Nephron progenitor cell (in vitro differentiated cells): ENCODE measurements around the gene CYP2D6.
A peak's percentile ranks its signal among the peaks of the same experiment; 100 is the strongest.
"Not testable (repeated sequence)": the region's sequence is repeated elsewhere in the genome, so short reads cannot be mapped to it uniquely, and the experiment has no call there.

ENCODE experiments used
- DNase-seq: peaks from one replicate; pipeline ENCODE4 v3.0.0; 2021
- H3K27ac Mint-ChIP-seq: 2 replicates; pipeline ENCODE4 v1.8.0; 2021; ENCODE audit warnings: mild to moderate bottlenecking, moderate library complexity, mixed read lengths
- H3K27me3 Mint-ChIP-seq: 2 replicates; pipeline ENCODE4 v1.8.0; 2021; ENCODE audit warnings: mild to moderate bottlenecking, low read depth, mixed read lengths; ENCODE audit not compliant: poor library complexity
- H3K36me3 Mint-ChIP-seq: 2 replicates; pipeline ENCODE4 v1.8.0; 2021; ENCODE audit warnings: low read depth, mixed read lengths
- H3K4me1 Mint-ChIP-seq: 2 replicates; pipeline ENCODE4 v1.8.0; 2021; ENCODE audit warnings: mixed read lengths
- H3K4me3 Mint-ChIP-seq: 2 replicates; pipeline ENCODE4 v1.8.0; 2021; ENCODE audit warnings: mild to moderate bottlenecking, moderate library complexity, mixed read lengths
- H3K9me3 Mint-ChIP-seq: 2 replicates; pipeline ENCODE4 v1.8.0; 2021; ENCODE audit warnings: mild to moderate bottlenecking, moderate library complexity, mixed read lengths
- TF ChIP-seq, protein P1 (sequence below): fragments of 200-600 bp; sonication (generic); IDR thresholded peaks from 2 replicates; pipeline ENCODE4 v1.5.0; 2021; ENCODE audit warnings: antibody characterized with exemption

The CYP2D6 gene

DNA sequence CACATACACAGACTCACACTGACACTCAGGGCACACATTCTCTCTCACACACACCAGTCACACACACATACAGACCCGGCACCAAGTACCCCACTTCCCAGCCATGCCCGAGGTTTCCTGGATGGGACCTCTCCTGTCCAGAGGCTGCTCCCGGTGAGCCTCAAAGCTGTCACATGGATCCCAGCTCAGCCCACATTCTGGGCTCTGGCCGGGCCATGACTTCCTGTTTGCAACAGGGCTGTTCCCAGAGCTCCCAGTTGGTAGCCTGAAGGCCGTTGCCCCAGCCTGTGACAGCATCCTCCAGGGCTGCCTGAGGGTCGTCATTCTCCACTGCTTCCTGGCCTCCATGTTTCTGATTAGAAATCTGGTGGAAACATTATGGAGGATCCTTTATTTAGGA, 14.6 kb upstream of the CYP2D6 start:
- no peaks in the 10 kb centered on the region for H3K9me3 Mint-ChIP-seq
- peaks cover 7% of the 10 kb centered on the region for H3K27me3 Mint-ChIP-seq
- no peak overlapping the region for H3K4me3 Mint-ChIP-seq
- TF ChIP-seq, protein P1, sequence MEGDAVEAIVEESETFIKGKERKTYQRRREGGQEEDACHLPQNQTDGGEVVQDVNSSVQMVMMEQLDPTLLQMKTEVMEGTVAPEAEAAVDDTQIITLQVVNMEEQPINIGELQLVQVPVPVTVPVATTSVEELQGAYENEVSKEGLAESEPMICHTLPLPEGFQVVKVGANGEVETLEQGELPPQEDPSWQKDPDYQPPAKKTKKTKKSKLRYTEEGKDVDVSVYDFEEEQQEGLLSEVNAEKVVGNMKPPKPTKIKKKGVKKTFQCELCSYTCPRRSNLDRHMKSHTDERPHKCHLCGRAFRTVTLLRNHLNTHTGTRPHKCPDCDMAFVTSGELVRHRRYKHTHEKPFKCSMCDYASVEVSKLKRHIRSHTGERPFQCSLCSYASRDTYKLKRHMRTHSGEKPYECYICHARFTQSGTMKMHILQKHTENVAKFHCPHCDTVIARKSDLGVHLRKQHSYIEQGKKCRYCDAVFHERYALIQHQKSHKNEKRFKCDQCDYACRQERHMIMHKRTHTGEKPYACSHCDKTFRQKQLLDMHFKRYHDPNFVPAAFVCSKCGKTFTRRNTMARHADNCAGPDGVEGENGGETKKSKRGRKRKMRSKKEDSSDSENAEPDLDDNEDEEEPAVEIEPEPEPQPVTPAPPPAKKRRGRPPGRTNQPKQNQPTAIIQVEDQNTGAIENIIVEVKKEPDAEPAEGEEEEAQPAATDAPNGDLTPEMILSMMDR, result no peak
- no peak overlapping the region for H3K27ac Mint-ChIP-seq
- H3K4me1 Mint-ChIP-seq, result no peaks in the 10 kb centered on the region
- DNase-seq, result no peak
- H3K36me3 Mint-ChIP-seq, result peaks cover 27% of the 10 kb centered on the region

DNA sequence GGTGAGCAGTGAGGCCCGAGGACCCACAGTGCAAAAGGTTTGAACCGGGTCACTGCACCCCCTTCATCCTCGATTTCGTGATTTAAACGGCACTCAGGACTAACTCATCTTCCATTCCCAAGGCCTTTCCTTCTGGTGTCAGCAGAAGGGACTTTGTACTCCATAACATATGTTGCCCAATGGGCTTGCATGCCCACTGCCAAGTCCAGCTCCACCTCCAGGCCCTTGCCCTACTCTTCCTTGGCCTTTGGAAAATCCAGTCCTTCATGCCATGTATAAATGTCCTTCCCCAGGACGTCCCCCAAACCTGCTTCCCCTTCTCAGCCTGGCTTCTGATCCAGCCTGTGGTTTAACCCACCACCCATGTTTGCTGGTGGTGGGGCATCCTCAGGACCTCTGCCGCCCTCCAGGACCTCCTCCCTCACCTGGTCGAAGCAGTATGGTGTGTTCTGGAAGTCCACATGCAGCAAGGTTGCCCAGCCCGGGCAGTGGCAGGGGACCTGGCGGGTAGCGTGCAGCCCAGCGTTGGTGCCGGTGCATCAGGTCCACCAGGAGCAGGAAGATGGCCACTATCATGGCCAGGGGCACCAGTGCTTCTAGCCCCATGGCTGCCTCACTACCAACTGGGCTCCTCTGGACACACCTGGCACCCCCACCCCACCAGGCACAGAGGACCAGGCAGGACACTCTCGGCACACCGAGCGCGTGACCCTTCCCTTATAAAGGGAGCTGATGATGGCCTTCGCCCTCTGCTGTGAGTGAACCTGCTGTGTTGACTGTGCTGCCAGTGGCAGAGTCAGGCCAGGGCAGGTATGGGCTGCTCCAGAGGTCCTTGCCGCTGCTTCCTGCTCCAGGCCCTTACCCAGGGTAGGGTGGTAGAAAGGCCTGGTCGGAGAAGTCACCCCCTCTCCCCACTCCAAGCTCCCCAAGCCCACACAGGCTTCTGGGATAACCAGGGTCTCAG, 13.5 kb upstream of the CYP2D6 start:
- H3K27ac Mint-ChIP-seq, DNase-seq: not testable (repeated sequence)
- H3K36me3 Mint-ChIP-seq, result peaks cover 31% of the 10 kb centered on the region

DNA sequence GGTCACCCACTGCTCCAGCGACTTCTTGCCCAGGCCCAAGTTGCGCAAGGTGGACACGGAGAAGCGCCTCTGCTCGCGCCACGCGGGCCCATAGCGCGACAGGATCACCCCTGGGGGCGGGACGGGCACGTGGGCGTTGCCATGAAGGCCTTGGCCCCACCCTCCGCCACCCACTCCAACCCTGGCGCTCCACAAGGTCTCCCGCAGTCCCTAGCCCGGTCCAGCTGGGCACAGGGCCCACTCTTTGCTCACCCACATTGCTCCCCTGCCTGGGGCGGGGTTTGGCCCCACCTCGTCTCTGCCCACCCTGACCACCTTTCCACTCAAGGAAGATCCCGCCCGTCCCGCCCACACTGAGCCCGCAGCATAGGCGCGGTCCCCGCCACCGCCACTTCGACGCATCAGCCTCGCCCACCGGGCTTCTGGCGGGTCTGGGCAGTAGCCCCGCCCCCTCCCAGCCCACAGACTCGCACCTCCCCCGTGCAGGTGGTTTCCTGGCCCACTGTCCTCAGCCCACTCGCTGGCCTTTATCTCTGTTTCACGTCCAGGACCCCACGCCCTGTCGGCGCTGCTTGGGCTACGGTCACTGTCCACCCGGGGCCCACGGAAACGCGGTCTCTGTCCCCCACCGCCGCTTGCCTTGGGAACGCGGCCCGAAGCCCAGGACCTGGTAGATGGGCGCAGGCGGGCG, 12.3 kb upstream of the CYP2D6 start:
- Mint-ChIP-seq H3K4me3 (no peak overlapping the region), H3K36me3 (peaks cover 25% of the 10 kb centered on the region), H3K9me3 (no peaks in the 10 kb centered on the region), H3K27me3 (peaks cover 7% of the 10 kb centered on the region), H3K27ac (no peak overlapping the region), H3K4me1 (no peaks in the 10 kb centered on the region)
- TF ChIP-seq, protein P1, result no peak
- DNase-seq, result no peak

More for the DNA sequence above, 13.5 kb upstream of the CYP2D6 start:
- not testable (repeated sequence) for H3K4me1 Mint-ChIP-seq, H3K27me3 Mint-ChIP-seq, H3K4me3 Mint-ChIP-seq, H3K9me3 Mint-ChIP-seq

DNA sequence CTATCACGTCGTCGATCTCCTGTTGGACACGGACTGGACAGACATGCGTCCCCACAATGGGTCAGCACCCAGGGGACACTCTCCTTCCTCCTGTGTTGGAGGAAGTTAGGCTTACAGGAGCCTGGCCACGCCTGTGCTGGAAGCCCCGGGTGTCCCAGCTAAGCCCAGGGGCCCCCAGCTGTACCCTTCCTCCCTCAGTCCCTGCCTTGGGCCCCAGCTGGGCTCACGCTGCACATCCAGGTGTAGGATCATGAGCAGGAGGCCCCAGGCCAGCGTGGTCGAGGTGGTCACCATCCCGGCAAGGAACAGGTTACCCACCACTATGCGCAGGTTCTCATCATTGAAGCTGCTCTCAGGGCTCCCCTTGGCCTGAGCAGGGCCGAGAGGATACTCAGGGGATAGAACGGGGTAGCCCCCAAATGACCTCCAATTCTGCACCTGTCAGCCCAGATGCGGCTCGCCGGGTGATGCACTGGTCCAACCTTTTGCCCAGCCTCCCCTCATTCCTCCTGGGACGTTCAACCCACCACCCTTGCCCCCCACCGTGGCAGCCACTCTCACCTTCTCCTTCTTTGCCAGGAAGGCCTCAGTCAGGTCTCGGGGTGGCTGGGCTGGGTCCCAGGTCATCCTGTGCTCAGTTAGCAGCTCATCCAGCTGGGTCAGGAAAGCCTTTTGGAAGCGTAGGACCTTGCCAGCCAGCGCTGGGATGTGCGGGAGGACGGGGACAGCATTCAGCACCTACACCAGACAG, 10.9 kb upstream of the CYP2D6 start:
- peaks cover 15% of the 10 kb centered on the region for H3K36me3 Mint-ChIP-seq
- H3K27ac Mint-ChIP-seq, result peak overlapping the region; percentile 61
- H3K4me3 Mint-ChIP-seq, result not testable (repeated sequence)

DNA sequence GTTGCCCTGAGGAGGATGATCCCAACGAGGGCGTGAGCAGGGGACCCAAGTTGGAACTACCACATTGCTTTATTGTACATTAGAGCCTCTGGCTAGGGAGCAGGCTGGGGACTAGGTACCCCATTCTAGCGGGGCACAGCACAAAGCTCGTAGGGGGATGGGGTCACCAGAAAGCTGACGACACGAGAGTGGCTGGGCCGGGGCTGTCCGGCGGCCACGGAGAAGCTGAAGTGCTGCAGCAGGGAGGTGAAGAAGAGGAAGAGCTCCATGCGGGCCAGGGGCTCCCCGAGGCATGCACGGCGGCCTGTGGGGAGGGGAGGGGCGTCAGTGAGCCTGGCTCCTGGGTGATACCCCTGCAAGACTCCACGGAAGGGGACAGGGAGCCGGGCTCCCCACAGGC, 9.5 kb upstream of the CYP2D6 start:
- not testable (repeated sequence) for H3K4me3 Mint-ChIP-seq, DNase-seq, H3K27ac Mint-ChIP-seq, H3K9me3 Mint-ChIP-seq, H3K4me1 Mint-ChIP-seq, H3K36me3 Mint-ChIP-seq, H3K27me3 Mint-ChIP-seq

More for the DNA sequence above, 10.9 kb upstream of the CYP2D6 start:
- H3K27me3 Mint-ChIP-seq, DNase-seq, H3K9me3 Mint-ChIP-seq, H3K4me1 Mint-ChIP-seq: not testable (repeated sequence)

DNA sequence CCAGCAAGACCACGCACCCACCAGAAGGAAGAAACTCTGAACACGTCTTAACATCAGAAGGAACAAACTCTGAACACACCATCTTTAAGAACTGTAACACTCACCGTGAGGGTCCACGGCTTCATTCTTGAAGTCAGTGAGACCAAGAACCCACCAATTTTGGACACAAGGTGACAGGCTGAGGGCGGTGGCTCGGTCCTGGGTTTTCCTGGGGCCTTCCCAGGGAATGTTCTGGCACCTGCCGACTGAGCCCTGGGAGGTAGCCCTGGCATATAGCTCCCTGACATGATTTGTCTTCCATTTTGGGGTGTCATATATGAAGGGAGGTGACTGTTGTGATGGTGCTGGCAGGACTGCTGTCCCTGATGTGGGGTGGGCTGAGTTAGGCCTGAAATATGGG, 8.9 kb upstream of the CYP2D6 start:
- not testable (repeated sequence) for H3K27me3 Mint-ChIP-seq, H3K4me3 Mint-ChIP-seq, DNase-seq, H3K9me3 Mint-ChIP-seq, H3K4me1 Mint-ChIP-seq, H3K36me3 Mint-ChIP-seq
- peak overlapping the region; percentile 49 for H3K27ac Mint-ChIP-seq

DNA sequence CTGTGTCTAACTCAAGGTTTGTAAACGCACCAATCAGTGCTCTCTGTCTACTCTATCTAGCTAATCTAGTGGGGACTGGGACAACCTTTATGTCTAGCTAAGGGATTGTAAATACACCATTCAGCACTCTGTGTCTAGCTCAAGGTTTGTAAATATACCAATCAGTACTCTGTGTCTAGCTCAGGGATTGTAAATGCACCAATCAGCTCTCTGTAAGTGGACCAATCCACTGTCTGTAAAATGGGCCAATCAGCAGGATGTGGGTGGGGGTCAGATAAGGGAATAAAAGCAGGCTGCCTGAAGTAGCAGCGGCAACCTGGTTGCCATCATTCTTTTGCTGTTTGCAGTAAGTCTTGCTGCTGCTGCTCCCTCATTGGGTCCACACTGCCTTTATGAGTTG, 8.4 kb upstream of the CYP2D6 start:
- H3K9me3 Mint-ChIP-seq, result no peaks in the 10 kb centered on the region
- no peak overlapping the region for H3K4me3 Mint-ChIP-seq
- TF ChIP-seq, protein P1, result no peak
- H3K4me1 Mint-ChIP-seq, result peaks cover 9% of the 10 kb centered on the region
- no peak for DNase-seq
- peaks cover 13% of the 10 kb centered on the region for H3K36me3 Mint-ChIP-seq
- peaks cover 2% of the 10 kb centered on the region for H3K27me3 Mint-ChIP-seq
- no peak overlapping the region for H3K27ac Mint-ChIP-seq
